Naive B cell (primary cell): ENCODE results near the gene HLA-DQA1. TPM values are rescaled to one million over a fixed set of nuclear protein-coding genes. Genes with fewer than 3 reads are reported as not detected.
A peak's percentile ranks its signal among the peaks of the same experiment; 100 is the strongest.
"Not testable (repeated sequence)": the region's sequence is repeated elsewhere in the genome, so short reads cannot be mapped to it uniquely, and the experiment has no call there.

Experiments
- ATAC-seq, 2 donors: fragments of 150-1000 bp; cut with Tn5 transposase; 2 replicates each; pipeline ENCODE4 v1.10.0; 2021; ENCODE audit warnings: low read depth in 2 of 2, mild to moderate bottlenecking in 2 of 2, moderate library complexity in 2 of 2
- DNase-seq: peaks from one replicate; pipeline ENCODE4 v3.0.0; 2022
- H3K27ac Mint-ChIP-seq, 6 donors: one replicate each; pipeline ENCODE4 v1.8.0; 2020 to 2022; ENCODE audit warnings: mild to moderate bottlenecking in 6 of 6, mixed read lengths in 6 of 6, moderate library complexity in 5 of 6, inconsistent platforms in 2 of 6
- H3K27me3 Mint-ChIP-seq, 3 donors: one replicate each; pipeline ENCODE4 v1.8.0; 2021 to 2022; ENCODE audit warnings: mixed read lengths in 3 of 3, mild to moderate bottlenecking in 1 of 3
- H3K36me3 Mint-ChIP-seq, 2 donors: one replicate each; pipeline ENCODE4 v1.8.0; 2020 to 2022; ENCODE audit warnings: mixed read lengths in 2 of 2, inconsistent platforms in 1 of 2, mild to moderate bottlenecking in 1 of 2
- H3K4me1 Mint-ChIP-seq, 3 donors: one replicate each; pipeline ENCODE4 v1.8.0; 2020 to 2022; ENCODE audit warnings: mixed read lengths in 3 of 3, inconsistent platforms in 1 of 3, mild to moderate bottlenecking in 1 of 3, moderate library complexity in 1 of 3
- H3K4me3 Mint-ChIP-seq, 8 donors: one replicate each; pipeline ENCODE4 v1.8.0; 2020 to 2022; ENCODE audit warnings: mild to moderate bottlenecking in 8 of 8, mixed read lengths in 8 of 8, moderate library complexity in 8 of 8, inconsistent platforms in 2 of 8
- H3K9me3 Mint-ChIP-seq, 7 donors: one replicate each; pipeline ENCODE4 v1.8.0; 2020 to 2022; ENCODE audit warnings: mixed read lengths in 7 of 7, mild to moderate bottlenecking in 5 of 7, inconsistent platforms in 2 of 7, moderate library complexity in 1 of 7
- polyA plus RNA-seq, 6 donors: library from polyadenylated mRNA; unstranded; fragments of 300-500 nt; fragmentation: Illumina TruSeq; gene quantifications; one replicate each; pipeline ENCODE4 v1.2.3, GENCODE V29; 2021; ENCODE audit warnings: low read depth in 6 of 6

The HLA-DQA1 gene
- polyA plus RNA-seq, 6 donors from 2014 or later: 309 to 1,253 (median 783) TPM

DNA sequence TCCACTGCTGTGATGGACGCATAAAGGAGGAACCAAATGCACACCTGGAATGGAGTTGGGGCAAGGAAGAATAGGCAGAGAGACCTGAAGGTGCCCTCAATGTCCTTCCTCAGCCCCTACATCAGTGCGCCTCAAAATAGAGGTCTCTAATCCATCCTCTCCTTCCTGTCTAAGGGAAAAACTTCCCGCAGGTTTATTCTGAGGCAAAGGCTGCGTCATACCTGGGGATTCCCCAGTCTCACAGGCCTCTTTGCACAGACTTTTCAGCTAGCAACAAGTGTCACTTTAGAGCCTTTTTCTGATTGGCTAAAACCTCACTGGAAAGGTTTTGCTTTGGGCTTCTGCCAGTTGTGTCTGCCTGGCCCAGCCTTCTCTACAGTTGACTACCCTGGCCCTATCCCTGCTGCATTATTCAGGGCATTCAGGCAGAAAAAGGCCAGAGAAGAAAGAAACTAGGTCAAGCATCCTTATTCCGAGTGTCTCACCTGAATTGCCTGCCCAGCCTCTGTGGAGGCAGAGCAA, 31.1 kb downstream of the HLA-DQA1 start:
- Mint-ChIP-seq H3K4me3 (peak overlapping the region; percentile 84 to 99 (median 96)), H3K4me1 (peaks cover 58 to 72% (median 61%) of the 10 kb centered on the region in 3 donors)
- DNase-seq: peak; percentile 82

GRCh38 chr6:32669240-32669639, 32.0 kb downstream of the HLA-DQA1 start:
- Mint-ChIP-seq H3K27ac (peak overlapping the region; percentile 100), H3K9me3 (peaks cover 0 to 15% (median 5%) of the 10 kb centered on the region in 7 donors), H3K27me3 (no peaks in the 10 kb centered on the region), H3K36me3 (peaks cover 19 to 26% of the 10 kb centered on the region in 2 donors), H3K4me1 (peaks cover 52 to 66% (median 55%) of the 10 kb centered on the region in 3 donors), H3K4me3 (peak overlapping the region in 7 of 8 donors; percentile 16 to 99 (median 89))
- ATAC-seq (no peak), DNase-seq (no peak)

More for the DNA sequence above, 31.1 kb downstream of the HLA-DQA1 start:
- Mint-ChIP-seq H3K9me3 (peaks cover 0 to 8% (median 5%) of the 10 kb centered on the region in 7 donors), H3K36me3 (peaks cover 25 to 30% of the 10 kb centered on the region in 2 donors), H3K27ac (peak overlapping the region; percentile 100), H3K27me3 (no peaks in the 10 kb centered on the region)
- peak; percentile 73 to 74 for ATAC-seq

- Mint-ChIP-seq H3K9me3 (peaks cover 0 to 21% (median 9%) of the 10 kb centered on the region in 7 donors), H3K36me3 (peaks cover 19 to 20% of the 10 kb centered on the region in 2 donors), H3K4me3 (peak overlapping the region in 5 of 8 donors; percentile 4 to 99 (median 40)), H3K27ac (peak overlapping the region; percentile 100), H3K4me1 (peaks cover 51 to 68% (median 60%) of the 10 kb centered on the region in 3 donors), H3K27me3 (no peaks in the 10 kb centered on the region)
- no peak for ATAC-seq
- DNase-seq: no peak
Observed at GRCh38 chr6:32669893-32670292, 32.7 kb downstream of the HLA-DQA1 start.

- peaks cover 0 to 26% (median 9%) of the 10 kb centered on the region in 7 donors for H3K9me3 Mint-ChIP-seq
- not testable (repeated sequence) for ATAC-seq, H3K27me3 Mint-ChIP-seq, H3K4me3 Mint-ChIP-seq, DNase-seq, H3K36me3 Mint-ChIP-seq
- peaks cover 42 to 66% (median 49%) of the 10 kb centered on the region in 3 donors for H3K4me1 Mint-ChIP-seq
- H3K27ac Mint-ChIP-seq: peak overlapping the region in 5 of 6 donors; percentile 10 to 93 (median 74)
Observed at GRCh38 chr6:32671908-32672307, 34.7 kb downstream of the HLA-DQA1 start.

DNA sequence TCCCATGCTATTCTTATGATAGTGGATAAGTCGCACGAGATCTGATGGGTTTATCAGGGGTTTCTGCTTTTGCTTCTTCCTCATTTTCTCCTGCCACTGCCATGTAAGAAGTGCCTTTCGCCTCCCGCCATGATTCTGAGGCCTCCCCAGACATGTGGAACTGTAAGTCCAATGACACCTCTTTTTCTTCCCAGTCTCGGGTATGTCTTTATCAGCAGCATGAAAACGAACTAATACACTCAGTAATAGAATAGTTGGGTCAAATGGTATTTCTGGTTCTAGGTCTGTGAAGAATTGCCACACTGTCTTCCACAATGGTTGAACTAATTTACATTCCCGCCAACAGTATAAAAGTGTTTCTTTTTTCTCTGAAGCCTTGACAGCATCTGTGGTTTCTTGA, 36.9 kb downstream of the HLA-DQA1 start:
- not testable (repeated sequence) for ATAC-seq, H3K27me3 Mint-ChIP-seq, DNase-seq
- H3K27ac Mint-ChIP-seq: peak overlapping the region in 4 of 6 donors; percentile 26 to 88 (median 69)
- H3K4me3 Mint-ChIP-seq: peak overlapping the region in 1 of 8 donors; percentile 2
- H3K9me3 Mint-ChIP-seq: peaks cover 5 to 46% (median 9%) of the 10 kb centered on the region in 7 donors
- peaks cover 26 to 44% (median 29%) of the 10 kb centered on the region in 3 donors for H3K4me1 Mint-ChIP-seq
- H3K36me3 Mint-ChIP-seq: peaks cover 20 to 23% of the 10 kb centered on the region in 2 donors

- Mint-ChIP-seq H3K9me3 (peaks cover 5 to 29% (median 10%) of the 10 kb centered on the region in 7 donors), H3K27ac (peak overlapping the region in 3 of 6 donors; percentile 36 to 96 (median 94)), H3K4me3 (peak overlapping the region in 3 of 8 donors; percentile 19 to 64 (median 22)), H3K27me3 (no peaks in the 10 kb centered on the region), H3K4me1 (peaks cover 21 to 32% (median 22%) of the 10 kb centered on the region in 3 donors), H3K36me3 (peaks cover 10 to 17% of the 10 kb centered on the region in 2 donors)
- no peak for DNase-seq
- peak in 1 of 2 donors; percentile 86 for ATAC-seq
Observed at GRCh38 chr6:32679492-32679891, 42.3 kb downstream of the HLA-DQA1 start.

GRCh38 chr6:32680055-32680454, 42.8 kb downstream of the HLA-DQA1 start:
- Mint-ChIP-seq H3K4me3 (peak overlapping the region in 5 of 8 donors; percentile 2 to 64 (median 36)), H3K9me3 (peaks cover 2 to 23% (median 7%) of the 10 kb centered on the region in 7 donors), H3K4me1 (peaks cover 23 to 34% (median 24%) of the 10 kb centered on the region in 3 donors), H3K27me3 (no peaks in the 10 kb centered on the region), H3K36me3 (peaks cover 10 to 17% of the 10 kb centered on the region in 2 donors), H3K27ac (peak overlapping the region in 5 of 6 donors; percentile 51 to 96 (median 81))
- DNase-seq (no peak), ATAC-seq (peak in 1 of 2 donors; percentile 54)

DNA sequence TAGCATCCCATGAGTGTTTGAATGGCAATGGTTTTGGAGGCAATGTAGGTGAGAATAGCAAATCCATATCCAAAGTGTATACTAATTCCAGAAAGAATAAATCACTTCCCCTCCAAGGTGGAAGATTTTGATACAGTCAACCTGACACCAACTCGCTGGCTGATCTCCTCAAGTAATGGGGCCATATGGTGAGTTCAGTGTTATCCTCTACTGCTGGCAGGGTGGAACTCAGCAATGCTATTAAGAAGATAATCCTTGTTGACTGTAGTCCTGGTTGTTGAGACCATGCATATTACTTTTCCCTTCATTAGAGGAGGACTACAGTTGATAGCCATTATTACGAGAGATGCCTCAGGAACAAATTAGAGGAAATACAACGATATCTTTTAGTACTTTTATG, 47.0 kb downstream of the HLA-DQA1 start:
- peaks cover 35 to 53% (median 45%) of the 10 kb centered on the region in 3 donors for H3K4me1 Mint-ChIP-seq
- peaks cover 0 to 7% of the 10 kb centered on the region in 2 donors for H3K36me3 Mint-ChIP-seq
- H3K4me3 Mint-ChIP-seq: peak overlapping the region in 4 of 8 donors; percentile 10 to 62 (median 28)
- H3K9me3 Mint-ChIP-seq: peaks cover 0 to 6% (median 3%) of the 10 kb centered on the region in 7 donors
- DNase-seq (no peak), ATAC-seq (no peak)
- H3K27ac Mint-ChIP-seq: peak overlapping the region; percentile 96 to 99 (median 98)
- H3K27me3 Mint-ChIP-seq: no peaks in the 10 kb centered on the region

- Mint-ChIP-seq H3K4me3 (peak overlapping the region; percentile 47 to 90 (median 77)), H3K36me3 (peaks cover 0 to 7% of the 10 kb centered on the region in 2 donors), H3K4me1 (peaks cover 36 to 57% (median 50%) of the 10 kb centered on the region in 3 donors), H3K9me3 (peaks cover 0 to 5% (median under 1%) of the 10 kb centered on the region in 7 donors), H3K27ac (peak overlapping the region; percentile 96 to 99 (median 98)), H3K27me3 (no peaks in the 10 kb centered on the region)
- peak; percentile 73 for DNase-seq
- ATAC-seq: peak; percentile 73 to 77
Observed at GRCh38 chr6:32685603-32686002, 48.4 kb downstream of the HLA-DQA1 start.

DNA sequence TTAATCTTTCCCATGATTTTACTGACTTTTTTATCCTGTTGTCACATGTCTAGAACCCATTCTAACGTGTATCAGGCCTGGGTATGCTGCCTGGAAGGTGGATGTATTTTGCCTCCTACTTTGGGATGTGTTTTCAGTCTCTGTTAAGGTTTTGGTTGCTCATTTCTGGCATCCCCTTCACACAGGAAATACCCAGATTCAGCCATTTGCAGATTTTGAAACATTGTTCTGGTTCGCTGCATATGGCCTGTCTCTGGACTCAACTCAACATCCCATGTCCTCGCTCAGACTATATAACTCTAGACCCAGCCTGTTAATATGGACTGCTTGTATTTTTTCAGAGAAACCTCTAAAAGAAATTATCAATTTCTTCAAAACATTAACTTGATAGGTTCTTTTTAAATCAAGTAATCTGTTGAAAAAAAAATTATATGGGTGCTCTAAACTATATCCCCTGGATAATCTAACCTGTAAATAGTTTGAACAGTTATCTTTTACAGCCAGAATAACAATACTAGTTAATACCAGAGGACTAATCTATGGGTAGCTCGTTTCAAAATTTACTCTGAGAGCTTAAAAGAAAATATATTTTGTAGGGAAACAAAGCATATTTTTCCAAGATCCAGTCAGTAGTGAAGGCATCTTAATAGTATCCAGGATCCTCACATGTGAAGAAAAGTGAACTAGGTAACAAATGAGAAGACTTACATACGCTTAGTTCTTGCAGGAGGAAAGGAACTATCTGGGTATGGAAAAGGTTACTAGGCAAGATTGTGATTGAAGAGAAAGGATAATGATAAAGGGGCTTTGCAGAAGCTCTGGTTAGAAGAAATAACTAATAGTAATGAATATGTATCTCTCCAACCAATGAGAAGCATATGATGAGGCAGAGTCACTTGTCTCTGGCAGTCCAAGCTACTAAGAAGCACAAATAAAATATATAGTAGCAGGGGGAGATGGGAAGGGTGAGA, 52.6 kb downstream of the HLA-DQA1 start:
- peaks cover 0 to 2% (median 0%) of the 10 kb centered on the region in 7 donors for H3K9me3 Mint-ChIP-seq
- no peaks in the 10 kb centered on the region for H3K27me3 Mint-ChIP-seq
- peak; percentile 66 for ATAC-seq
- peaks cover 0 to 7% of the 10 kb centered on the region in 2 donors for H3K36me3 Mint-ChIP-seq
- H3K27ac Mint-ChIP-seq: peak overlapping the region; percentile 96 to 100 (median 99)
- peak overlapping the region; percentile 55 to 90 (median 82) for H3K4me3 Mint-ChIP-seq
- peak; percentile 75 for DNase-seq
- peaks cover 35 to 52% (median 41%) of the 10 kb centered on the region in 3 donors for H3K4me1 Mint-ChIP-seq

GRCh38 chr6:32692019-32692418, 54.8 kb downstream of the HLA-DQA1 start:
- H3K4me3 Mint-ChIP-seq: peak overlapping the region in 7 of 8 donors; percentile 25 to 83 (median 64)
- no peaks in the 10 kb centered on the region for H3K27me3 Mint-ChIP-seq
- H3K27ac Mint-ChIP-seq: peak overlapping the region; percentile 82 to 98 (median 96)
- H3K4me1 Mint-ChIP-seq: peaks cover 22 to 34% (median 29%) of the 10 kb centered on the region in 3 donors
- peak; percentile 64 to 73 for ATAC-seq
- H3K36me3 Mint-ChIP-seq: peaks cover 0 to under 1% of the 10 kb centered on the region in 2 donors
- peaks cover 0 to 3% (median 0%) of the 10 kb centered on the region in 7 donors for H3K9me3 Mint-ChIP-seq
- peak; percentile 44 for DNase-seq
